NCI-H2107 treated with DMSO at 0.1 percent for 48 hours (cell line): ENCODE data around the gene ALDH3B2.
A peak's percentile ranks its signal among the peaks of the same experiment; 100 is the strongest.
"Not testable (repeated sequence)": the region's sequence is repeated elsewhere in the genome, so short reads cannot be mapped to it uniquely, and the experiment has no call there.

Source experiments
- DNase-seq: peaks from one replicate; lab custom pipeline; 2025; ENCODE audit not compliant: unreplicated experiment; lab: John Stamatoyannopoulos, UW

Gene ALDH3B2

DNA sequence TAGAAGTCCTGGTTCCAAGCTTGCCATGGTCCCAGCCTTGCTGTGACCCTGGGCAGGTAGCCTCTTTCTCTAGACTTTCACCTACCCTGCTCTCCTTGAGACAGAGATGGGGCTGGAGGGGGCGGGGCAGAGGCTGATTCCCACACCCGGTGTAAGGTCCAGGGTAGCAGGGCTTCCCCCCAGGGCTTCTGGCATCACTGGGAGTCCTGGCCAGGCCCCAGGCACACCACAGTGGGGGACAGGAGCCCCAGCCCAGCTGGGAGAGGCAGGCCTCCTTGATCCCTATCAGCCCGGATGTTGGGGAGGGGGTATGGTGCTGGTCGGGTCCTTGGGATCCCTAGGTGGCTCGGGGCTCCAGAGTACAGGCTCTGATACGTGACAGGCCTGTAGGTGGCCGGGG is 43.0 kb downstream of the ALDH3B2 start:
- DNase-seq, result no peak

DNA sequence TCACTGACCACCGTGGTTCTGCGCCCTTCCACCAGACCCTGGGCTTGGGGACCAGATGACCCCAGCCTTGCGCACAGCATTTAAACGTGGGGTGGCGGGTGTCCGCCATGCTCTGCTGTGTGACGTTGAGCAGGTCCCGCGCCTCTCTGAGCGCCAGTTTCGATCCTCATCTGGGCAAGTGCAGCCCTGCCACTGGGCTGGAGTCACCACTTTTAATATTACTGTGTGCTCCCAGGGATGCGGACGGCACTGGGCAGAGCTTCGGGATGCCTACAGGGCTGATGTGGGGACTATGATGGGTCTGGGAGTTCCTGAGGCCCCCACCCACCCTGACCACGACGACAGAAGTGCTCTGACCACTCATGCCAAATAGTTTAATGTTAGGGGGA is 43.5 kb downstream of the ALDH3B2 start:
- DNase-seq, result no peak

DNA sequence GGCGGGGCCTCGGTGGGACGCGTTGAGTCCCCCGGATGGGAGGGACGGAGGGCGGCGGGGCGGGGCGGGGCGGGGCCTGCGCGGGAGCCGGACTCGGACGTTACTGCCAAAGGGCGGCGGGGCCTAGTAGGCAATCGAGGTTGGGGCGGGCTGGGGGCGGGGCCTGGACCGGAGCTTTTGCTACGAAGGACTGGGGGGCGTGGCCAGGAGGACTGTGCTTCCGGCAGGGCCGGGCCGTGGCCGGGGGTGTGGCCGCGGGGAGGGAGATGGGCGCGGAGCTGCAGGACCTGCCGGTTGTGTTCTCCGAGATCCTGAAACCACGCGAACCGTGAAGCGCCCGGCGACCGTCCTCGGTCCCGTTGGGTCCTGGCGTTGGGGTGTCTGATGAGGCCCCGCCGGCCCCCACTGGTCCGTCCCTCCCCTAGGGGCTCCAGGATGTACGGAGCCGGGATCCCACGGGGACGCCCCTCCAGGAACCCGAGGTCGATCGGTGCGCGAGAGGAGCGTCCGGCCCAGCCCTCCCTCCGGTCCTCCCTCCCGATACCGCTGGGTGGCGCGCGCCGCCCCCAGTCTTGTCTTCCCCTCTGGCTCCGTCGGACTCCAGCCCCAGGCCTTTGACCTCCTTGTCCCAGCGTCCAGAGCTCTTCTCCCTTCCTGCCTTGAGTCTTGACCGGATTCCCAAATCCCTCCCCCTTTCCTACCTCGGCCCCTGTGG is 44.0 kb downstream of the ALDH3B2 start:
- peak; percentile 74 for DNase-seq

DNA sequence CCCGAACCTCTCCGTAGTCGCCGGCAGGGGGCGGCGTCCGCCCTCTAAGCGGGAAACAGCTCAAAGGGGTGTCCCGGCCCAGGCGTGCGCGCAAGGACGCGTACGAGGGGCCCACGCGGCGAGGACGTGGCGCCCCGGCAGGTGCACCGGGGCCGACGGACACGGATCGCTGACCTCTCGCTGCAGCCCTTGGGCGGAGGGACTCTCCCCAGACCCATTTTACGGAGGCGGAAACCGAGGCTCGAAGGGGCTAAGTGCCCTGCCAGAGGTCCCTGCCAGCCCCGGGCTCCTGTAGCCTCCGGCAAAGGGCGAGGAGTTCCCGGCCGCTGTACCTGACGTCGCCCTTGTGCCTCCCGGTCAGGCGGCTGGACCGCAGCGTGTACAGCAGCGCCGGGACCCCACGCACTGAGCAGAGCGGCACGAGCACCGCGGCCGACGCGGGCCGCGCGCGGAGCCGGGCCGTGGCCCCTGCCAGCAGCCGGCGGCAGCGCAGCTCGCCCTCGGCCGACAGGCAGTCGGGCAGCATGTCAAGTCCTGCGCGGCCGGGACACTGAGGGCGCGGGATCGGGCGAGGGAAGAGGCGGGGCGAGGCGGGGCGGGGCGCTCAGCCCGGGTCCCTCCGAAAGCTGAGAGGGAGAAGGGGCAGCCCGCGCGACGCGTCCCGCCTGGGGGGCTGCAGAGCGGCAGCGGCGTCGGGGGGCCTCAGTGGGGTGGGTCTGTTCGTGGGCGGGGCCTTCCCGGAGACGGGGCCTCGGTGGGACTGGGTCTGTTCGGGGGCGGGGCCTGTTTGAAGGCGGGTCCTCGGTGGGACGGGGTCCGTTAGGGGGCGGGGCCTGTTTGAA is 44.8 kb downstream of the ALDH3B2 start, which contains the start of gene NUDT8:
Gene NUDT8, minus strand, starts transcription at position 552 of the 842 bp plus-strand sequence. Its CDS starts 26 bp downstream, at position 526.
- DNase-seq, result no peak

DNA sequence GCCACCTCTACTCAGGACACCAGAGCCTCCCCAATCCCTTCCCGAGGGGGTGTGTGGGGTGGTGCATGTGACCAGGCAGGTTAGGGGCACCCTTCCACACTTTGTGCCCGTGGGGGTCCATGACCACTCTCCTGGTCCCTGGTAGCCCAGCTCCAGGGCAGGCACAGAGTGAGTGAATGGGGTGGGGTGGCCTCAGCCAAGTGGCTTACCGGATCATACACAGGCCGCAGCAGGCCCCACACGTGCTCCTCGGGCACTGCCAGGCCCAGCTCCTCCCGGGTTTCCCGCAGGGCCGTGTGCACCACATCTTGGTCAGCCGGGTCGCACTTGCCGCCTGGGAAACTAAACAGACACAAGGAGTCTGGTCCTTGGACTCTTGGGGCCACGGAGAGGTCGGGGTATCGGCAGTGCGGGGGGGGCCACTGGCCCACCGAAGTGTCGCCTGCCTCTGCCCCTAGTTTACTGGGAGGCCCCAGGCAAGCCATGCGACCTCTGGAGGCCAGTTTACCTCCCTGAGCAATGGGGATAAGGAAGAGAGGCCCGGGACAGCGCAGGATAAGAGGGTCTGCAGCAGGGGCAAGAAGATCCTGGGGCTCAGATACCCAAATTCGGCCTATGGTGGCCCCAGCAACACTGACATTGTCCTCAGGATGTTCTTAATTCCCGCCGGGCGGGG is 45.6 kb downstream of the ALDH3B2 start:
- DNase-seq, result no peak

DNA sequence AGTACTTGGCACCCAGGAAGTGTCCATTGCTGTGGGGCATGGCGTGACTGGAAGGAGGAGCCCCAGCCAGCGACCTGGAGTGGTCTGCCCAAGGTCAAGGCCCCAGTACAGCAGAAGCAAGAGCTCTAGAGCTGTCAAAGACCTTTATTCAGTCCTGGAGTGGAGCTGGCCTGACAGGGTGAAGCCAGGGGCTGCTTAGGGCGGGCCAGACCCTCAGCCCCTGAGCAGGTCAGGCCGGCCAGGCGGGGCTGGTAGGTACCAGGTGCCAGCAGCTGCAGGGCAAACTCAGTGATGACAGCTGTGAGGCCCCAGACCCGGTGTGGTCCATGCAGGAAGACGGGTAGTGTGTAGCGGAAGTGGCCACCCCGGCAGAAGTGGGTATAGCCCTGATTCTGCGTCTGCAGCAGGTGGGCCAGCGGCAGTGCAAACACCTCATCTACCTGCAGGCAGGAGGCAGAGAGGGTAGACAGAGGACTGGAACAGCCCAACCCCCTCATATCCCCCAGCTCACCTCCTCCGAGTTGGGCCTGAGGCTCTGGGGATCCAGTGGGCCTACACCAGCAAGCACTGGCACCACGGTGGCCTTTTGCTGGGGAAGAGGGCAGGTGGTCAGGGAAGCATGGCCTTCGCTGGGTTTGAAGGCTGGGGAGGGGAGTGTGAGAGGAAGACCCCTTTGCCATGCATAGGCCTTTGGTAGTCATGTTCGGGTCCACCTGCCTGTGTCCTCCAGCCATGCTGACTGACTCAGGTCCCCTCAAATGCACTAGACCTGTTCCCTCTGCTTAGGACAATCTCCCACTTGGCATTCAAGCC is 46.4 kb downstream of the ALDH3B2 start:
- DNase-seq, result no peak

DNA sequence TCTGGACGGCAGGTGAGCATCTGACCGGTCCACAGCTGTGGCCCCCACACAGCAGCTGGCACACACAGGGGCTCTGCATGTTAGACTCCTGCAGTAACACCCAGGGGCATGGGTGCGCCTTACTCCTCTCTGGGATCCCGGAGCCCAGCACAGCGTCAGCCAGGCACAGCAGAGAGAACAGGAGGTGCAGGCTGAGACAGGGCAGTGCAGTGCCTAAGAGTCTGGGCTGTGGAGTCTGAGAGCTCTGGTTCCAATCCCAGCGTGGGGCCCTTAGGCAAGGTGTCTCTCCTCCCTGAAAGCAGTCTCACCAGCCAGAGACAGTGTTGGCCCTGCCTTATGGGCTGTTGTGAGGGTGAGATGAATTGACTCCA is 47.0 kb downstream of the ALDH3B2 start:
- DNase-seq, result no peak

DNA sequence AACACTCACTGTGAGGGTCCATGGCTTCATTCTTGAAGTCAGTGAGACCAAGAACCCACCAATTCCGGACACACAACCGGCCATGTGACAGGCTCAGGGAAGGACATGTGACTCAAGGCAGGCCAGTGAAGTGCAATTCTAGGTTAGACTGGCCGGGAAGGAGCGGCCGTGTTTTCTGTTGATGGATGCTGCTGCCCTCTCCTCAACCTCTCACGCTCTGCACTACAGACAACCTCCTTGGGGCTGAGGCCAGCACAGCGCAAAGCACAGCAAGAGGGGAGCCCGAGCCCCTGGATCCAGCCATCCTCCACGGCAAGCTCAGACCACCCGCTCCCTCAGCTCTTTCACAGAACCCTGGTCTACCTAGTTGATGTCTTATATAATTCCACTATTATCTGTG is 47.5 kb downstream of the ALDH3B2 start:
- DNase-seq, result no peak

DNA sequence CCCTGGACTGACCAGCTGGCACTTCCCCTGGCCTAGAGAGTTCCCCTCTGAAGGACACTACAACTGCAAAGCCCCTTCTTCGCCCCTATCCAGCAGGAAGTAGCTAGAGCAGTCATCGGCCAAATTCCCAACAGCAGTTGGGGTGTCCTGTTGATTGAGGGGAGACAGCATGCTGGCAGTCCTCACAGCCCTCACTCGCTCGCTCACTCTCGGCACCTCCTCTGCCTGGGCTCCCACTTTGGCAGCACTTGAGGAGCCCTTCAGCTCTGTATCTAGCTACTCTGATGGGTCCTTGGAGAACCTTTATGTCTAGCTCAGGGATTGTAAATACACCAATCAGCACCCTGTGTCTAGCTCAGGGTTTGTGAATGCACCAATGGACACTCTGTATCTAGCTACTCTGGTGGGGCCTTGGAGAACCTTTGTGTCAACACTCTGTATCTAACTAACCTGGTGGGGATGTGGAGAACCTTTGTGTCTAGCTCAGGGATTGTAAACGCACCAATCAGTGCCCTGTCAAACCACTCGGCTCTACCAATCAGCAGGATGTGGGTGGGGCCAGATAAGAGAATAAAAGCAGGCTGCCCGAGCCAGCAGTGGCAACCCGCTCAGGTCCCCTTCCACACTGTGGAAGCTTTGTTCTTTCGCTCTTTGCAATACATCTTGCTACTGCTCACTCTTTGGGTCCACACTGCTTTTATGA is 48.1 kb downstream of the ALDH3B2 start:
- not testable (repeated sequence) for DNase-seq

DNA sequence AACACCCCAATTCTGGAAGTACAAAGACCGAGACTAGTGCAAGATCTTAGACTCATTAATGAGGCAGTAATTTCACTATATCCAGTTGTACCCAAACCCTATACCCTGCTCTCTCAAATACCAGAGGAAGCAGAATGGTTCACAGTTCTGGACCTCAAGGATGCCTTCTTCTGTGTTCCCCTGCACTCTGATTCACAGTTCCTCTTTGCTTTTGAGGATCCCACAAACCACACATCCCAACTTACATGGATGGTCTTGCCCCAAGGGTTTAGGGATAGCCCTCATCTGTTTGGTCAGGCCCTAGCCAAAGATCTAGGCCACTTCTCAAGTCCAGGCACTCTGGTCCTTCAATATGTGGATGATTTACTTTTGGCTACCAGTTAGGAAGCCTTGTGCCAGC is 50.6 kb downstream of the ALDH3B2 start:
- not testable (repeated sequence) for DNase-seq

DNA sequence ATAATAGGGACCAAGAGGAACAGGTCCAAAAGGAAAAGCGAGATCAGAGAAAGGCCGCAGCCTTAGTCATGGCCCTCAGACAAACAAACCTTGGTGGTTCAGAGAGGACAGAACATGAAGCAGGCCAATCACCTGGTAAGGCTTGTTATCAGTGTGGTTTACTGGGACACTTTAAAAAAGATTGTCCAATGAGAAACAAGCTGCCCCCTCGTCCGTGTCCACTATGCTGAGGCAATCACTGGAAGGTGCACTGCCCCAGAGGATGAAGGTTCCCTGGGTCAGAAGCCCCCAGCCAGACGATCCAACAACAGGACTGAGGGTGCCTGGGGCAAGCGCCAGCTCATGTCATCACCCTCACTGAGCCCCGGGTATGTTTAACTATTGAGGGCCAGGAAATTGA is 51.5 kb downstream of the ALDH3B2 start:
- DNase-seq, result not testable (repeated sequence)

DNA sequence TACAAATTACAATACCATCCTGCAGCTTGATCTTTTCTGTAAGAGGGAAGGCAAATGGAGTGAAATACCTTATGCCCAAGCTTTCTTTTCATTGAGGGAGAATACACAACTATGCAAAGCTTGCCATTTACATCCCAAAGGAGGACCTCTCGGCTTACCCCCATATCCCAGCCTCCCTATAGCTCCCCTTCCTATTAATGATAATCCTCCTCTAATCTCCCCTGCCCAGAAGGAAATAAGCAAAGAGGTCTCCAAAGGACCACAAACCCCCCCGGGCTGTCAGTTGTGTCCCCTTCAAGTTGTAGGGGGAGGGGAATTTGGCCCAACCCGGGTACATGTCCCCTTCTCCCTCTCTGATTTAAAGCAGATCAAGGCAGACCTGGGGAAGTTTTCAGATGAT is 52.5 kb downstream of the ALDH3B2 start:
- not testable (repeated sequence) for DNase-seq

DNA sequence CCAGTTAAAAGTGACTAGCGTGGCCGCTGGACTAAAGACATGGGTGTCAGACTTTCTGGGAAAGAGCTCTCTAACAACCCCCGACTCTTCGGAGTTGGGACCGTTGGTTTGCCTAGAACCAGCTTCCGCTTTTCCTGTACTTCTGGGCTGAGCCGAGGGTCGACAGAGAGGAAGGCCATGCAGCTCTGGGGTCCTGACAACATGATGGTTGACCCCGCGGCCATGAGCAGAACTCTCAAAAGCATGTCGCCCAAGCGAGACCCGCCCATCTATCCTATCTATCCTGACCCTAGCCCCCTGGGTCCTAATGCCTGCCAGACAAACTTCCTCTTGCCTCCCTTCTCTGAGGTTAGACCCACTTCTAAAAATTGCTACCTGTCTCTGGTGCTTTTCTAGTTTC is 53.8 kb downstream of the ALDH3B2 start:
- not testable (repeated sequence) for DNase-seq

DNA sequence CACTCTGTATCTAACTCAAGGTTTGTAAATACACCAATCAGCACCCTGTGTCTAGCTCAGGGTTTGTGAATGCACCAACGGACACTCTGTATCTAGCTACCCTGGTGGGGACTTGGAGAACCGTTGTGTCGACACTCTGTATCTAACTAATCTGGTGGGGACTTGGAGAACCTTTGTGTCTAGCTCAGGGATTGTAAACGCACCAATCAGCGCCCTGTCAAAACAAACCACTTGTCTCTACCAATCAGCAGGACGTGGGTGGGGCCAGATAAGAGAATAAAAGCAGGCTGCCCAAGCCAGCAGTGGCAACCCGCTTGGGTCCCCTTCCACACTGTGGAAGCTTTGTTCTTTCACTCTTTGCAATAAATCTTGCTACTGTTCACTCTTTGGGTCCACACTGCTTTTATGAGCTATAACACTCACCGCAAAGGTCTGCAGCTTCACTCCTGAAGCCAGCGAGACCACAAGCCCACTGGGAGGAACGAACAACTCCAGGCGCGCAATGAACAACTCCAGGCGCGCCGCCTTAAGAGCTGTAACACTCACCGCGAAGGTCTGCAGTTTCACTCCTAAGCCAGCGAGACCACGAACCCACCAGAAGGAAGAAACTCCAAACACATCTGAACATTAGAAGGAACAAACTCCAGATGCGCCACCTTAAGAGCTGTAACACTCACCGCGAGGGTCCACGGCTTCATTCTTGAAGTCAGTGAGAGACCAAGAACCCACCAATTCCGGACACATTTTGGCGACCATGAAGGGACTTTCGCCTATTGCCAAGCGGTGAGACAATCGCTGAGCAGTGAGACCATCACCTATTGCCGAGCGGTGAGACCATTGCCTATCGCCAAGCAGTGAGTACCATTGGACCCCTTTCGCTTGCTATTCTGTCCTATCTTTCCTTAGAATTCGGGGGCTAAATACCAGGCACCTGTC is 54.5 kb downstream of the ALDH3B2 start:
- not testable (repeated sequence) for DNase-seq

DNA sequence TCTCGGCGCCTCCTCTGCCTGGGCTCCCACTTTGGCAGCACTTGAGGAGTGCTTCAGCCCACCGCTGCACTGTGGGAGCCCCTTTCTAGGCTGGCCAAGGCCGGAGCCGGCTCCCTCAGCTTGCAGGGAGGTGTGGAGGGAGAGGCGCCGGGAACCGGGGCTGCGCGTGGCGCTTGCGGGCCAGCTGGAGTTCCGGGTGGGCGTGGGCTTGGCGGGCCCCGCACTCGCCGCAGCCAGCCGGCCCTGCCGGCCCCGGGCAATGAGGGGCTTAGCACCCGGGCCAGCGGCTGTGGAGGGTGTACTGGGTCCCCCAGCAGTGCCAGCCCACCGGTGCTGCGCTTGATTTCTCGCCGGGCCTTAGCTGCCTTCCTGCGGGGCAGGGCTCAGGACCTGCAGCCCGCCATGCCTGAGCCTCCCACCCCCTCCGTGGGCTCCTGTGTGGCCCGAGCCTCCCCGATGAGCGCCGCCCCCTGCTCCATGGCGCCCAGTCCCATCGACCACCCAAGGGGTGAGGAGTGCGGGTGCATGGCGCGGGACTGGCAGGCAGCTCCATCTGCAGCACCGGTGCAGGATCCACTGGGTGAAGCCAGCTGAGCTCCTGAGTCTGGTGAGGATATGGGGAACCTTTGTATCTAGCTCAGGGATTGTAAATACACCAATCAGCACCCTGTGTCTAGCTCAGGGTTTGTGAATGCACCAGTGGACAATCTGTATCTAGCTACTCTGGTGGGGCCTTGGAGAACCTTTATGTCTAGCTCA is 55.3 kb downstream of the ALDH3B2 start:
- DNase-seq, result not testable (repeated sequence)

DNA sequence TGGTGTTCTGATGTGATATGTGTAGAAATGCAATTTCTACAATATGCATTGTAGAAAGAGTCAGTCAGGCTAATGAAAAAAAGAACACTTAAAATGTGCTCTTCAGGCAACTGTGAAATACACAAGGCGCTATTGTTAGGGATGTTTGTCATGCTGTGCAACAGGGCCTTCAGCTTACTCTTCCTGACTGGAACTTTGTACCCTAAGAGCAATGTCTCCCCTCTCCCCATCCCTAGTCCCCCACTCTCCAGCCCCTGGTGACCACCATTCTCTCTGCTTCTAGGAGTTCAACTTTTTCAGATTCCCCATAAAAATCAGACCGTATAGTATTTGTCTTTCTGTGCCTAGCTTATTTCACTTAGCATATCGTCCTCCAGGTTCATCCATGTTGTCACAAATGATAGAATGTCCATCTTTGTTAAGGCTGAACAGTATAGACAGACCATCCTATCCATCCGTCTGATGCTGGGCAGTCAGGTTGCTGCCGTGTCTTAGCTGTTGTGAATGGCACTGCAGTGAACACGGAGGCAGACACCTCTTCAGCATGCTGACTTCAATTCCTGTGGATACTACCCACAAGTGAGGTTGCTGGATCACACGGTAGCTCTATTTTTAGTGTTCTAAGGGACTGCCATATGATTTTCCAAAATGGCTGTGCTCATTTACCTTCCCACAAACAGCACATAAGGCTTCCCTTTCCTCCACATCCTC is 57.0 kb downstream of the ALDH3B2 start:
- no peak for DNase-seq

DNA sequence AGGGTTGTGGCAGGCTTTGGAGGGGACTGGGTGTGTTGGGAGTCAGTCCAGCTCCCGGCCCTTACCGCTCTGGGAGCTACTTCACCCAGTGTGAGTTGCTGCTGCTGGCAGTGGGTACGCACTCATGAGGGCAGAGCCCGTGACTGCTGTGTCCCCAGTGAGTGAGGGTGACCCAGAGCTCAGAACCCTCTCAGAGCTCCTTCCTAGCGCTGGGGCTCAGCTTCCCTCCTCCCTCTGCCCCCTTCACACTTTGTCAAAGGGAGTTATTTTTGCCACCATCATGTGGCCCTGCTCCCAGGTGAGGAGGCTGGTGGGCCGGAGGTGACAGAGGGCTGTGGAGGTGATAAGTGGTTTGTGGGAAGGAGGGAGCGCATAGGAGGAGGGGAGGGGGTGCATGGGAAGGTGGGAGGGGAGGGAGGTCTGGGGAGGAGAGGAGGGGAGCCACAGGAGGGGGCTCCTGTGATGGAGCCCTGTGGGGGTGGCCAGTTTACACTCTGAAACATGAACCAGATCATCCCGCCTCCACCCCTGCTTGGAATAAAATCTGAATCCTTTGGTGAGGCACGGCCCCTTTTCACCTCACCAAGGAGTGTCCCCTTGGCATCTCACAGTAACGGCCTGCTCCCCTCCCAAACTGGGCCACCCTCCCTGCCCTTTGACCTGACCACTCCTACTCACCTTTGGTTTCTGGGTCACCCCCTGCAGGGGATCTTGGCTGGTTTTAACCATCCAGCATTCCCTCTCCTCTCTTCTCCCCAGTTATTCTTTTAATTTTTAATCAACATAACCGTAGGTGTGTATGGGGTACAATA is 57.8 kb downstream of the ALDH3B2 start:
- DNase-seq, result no peak
